ENCODE data around the gene CCNY.

Gene CCNY

GRCh38 chr10:35437829-35438228 is 101.5 kb downstream of the CCNY start:
- DNase-seq, result no peak

- no peak for DNase-seq
Observed at GRCh38 chr10:35438718-35439571, 102.6 kb downstream of the CCNY start.

- DNase-seq, result no peak
Observed at GRCh38 chr10:35440016-35440415, 103.7 kb downstream of the CCNY start.

GRCh38 chr10:35442028-35442427 is 105.7 kb downstream of the CCNY start:
- DNase-seq, result no peak

GRCh38 chr10:35442592-35442991 is 106.3 kb downstream of the CCNY start:
- no peak for DNase-seq

- DNase-seq, result no peak
Observed at GRCh38 chr10:35443858-35444257, 107.5 kb downstream of the CCNY start.

GRCh38 chr10:35445150-35445884 is 109.0 kb downstream of the CCNY start:
- no peak for DNase-seq

- DNase-seq, result no peak
Observed at GRCh38 chr10:35446439-35446838, 110.1 kb downstream of the CCNY start.

GRCh38 chr10:35447693-35448407 is 111.5 kb downstream of the CCNY start:
- DNase-seq, result no peak

- no peak for DNase-seq
Observed at GRCh38 chr10:35448687-35449662, 112.7 kb downstream of the CCNY start.

- DNase-seq, result no peak
Observed at GRCh38 chr10:35449944-35450343, 113.6 kb downstream of the CCNY start.

GRCh38 chr10:35451151-35452016 is 115.1 kb downstream of the CCNY start:
- DNase-seq, result no peak

- DNase-seq, result no peak
Observed at GRCh38 chr10:35452171-35452570, 115.9 kb downstream of the CCNY start.

- DNase-seq, result no peak
Observed at GRCh38 chr10:35452847-35453246, 116.5 kb downstream of the CCNY start.

GRCh38 chr10:35453855-35454532 is 117.7 kb downstream of the CCNY start:
- DNase-seq, result no peak

- DNase-seq, result no peak
Observed at GRCh38 chr10:35456153-35456720, 119.9 kb downstream of the CCNY start.

GRCh38 chr10:35456784-35457183 is 120.5 kb downstream of the CCNY start:
- DNase-seq, result no peak

- no peak for DNase-seq
Observed at GRCh38 chr10:35458500-35459448, 122.5 kb downstream of the CCNY start.

GRCh38 chr10:35459449-35459847 is 123.1 kb downstream of the CCNY start:
- DNase-seq, result no peak
